HG03439 (cell line): Measurements from ENCODE around the gene NOTCH2.
"Not testable (repeated sequence)": the region's sequence is repeated elsewhere in the genome, so short reads cannot be mapped to it uniquely, and the experiment has no call there.

ENCODE experiments used
- ATAC-seq: cut with Tn5 transposase; IDR thresholded peaks from one replicate; pipeline ENCODE4 v1.9.1; 2021; ENCODE audit warnings: mild to moderate bottlenecking, moderate library complexity; ENCODE audit not compliant: unreplicated experiment

Gene NOTCH2

DNA sequence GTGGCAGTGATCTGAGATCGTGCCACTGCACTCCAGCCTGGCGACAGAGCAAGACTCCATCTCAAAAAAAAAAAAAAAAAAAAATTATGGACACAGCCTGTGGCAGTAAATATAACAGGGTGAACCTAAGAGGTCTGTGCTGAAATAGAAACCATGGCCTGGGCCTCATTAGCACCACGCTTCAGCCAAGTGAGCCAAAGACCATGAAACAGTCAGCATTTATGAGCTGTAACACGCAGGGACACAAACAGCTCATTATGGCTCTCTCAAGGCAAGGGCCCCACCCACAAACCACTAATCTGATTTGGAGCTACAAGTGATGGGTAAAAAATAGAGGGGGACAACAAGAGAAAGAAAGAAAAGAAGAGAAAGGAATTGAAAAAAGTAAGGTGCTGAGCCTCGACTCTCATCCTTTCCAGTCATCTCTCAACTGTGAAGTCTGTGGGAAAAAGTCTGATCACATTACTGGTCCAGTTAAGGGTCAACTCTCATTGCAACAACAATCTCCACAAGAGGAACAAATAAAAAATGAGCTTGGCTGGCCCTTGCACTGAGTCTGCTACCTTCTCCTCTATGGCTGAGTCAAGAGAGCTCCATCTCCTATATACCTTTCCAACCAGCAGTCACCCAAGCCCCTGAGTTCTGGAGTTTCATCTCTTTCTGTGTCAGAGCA is 93.7 kb downstream of the NOTCH2 start:
- ATAC-seq, result not testable (repeated sequence)

DNA sequence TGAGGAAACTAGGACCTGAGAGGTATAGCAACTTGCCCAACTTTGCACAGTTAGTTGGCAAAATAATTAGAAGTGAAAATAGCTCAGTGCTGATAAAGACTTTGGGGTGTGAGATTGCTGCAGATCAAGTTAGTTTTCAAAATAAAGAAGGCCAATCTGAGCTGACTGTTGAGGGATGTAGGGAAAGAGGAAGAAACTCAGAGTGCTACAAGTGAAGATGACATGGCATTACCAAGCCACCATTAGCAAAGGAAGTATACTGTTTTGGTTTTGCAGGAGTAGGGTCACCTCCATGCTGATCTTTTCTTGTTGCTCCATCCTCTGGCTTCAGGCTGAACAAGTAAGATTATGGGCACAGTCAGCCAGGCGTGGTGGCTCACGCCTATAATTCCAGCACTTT is 94.5 kb downstream of the NOTCH2 start:
- no peak for ATAC-seq

DNA sequence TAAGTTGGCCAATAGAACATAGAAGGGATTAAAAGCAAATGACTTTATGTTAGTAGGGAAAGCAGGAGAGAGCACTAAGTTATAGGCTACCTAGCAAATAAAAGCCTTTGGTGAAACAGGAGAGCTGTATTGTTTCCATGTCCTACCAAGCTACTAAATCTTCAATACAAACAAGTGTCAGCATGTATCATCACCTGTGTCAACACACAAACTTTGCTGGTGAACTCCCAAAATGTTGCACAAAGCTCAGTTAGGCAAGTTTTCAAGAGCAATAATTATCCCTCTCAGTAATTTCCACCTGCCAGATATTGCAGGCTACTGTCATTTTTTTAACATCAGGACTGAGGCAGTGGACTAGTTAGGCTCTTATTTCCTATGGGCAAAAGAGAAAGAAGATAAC is 95.4 kb downstream of the NOTCH2 start:
- no peak for ATAC-seq

DNA sequence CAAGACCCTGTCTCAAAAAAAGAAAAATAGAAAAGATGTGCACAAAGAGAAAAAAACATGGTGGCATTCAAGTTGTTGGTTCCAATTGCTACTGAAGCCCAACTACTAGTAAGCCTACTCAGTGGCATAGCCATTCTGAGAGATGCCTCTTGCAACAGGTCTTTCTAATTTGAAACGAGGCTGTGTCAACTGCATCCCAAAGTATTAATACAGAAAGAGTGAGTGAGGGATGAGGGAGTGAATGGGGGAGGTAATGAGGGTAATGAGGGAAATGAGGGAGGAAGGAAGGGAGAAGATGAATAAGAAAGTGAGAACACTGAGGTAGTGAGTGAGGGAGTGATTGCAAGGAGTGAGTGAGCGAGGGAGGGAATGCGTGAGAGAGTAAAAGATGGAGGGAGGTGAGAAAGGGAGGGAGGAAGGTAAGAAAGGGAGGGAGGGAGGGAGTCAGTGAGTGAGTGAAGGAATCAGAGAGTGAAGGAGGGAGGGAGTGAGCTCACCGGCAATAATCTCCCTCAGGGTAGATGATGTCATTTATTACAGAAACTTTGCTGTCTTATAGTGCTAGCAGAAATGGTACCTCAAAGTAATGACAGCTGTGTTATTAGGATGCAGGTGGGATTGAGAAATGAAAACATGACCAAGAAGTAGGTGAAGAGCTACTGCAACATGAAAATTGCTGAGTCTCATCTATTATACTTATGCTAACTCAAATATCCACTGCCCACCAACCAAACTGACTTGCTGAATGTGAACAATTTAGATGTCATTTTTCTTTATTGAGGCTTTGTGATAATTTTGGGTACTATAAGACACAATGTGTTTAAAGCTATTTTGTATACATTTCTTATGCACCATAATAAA is 97.5 kb downstream of the NOTCH2 start:
- ATAC-seq, result no peak

DNA sequence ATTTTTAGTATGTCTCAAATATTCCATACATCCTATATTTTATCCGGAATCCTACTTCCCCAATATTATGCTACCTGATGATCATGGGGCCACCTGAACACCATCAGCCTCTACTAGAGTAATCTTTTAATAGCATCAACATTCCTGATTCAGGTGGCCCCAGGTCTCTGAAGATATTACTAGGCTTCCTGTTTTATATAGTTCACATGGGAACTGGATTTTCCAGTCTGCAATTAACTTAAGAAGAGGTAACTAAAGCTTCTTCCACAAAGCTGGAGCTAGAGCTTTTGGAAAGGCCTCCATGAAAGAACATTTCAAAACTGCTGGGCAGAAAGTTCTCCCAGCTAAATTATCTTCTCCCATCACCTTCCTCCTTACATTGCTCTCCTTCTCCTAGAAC is 100.9 kb downstream of the NOTCH2 start:
- no peak for ATAC-seq

DNA sequence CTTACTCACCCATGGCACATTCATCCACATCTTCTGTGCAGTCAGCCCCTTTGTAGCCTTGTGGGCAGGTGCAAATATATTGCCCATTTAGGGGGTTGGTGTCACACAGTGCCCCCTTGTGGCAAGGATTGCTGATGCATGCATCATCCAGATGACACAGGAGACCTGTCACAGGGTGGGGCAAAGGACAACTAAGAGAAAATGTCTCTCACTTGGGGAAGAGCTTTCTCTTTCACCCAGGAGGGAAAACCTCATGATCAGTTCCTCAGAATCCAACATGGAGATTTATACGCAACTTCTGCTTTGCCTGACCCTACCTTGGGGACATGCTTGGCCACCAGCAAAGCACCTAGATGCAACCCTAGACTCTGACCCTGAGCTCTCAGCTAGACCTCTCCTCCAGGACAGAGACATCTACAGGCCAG is 101.4 kb downstream of the NOTCH2 start:
- ATAC-seq, result peak; percentile 83

DNA sequence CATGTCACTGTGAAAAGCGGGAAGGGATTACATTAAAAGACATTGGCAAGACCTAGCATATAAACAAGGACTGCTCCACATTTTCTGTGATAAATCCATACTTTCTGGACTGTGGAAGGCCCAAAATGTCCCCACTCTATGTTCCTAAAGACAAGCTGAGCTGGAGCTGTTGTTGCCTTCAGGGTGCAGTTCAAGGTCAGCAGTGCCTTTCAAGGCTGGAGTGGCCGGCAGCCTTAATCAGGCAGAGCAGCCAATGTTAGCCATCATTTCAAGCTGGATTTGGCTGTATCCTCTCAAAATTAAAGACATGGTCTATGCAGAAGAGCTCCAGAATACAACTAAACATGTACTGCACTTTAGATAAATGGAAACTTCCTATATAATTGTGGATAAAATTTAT is 102.8 kb downstream of the NOTCH2 start:
- no peak for ATAC-seq

DNA sequence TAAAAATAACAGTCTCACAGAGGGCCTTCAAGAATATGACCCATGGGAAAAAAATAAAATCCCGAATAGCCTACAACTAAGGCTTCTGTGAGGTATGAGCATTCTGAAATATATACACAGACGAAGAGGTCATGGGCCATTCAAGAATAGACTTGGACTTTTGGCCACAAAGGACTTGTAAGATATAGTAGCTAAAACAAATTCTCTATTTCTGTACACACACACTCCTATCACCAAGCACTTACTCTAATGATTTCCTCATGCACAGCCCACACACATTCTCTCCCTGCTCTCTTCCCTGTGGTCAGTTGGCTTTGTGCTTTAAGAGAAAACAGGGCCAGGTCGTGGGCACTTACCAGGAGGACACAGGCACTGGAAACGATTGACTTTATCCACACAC is 103.4 kb downstream of the NOTCH2 start:
- ATAC-seq, result no peak

DNA sequence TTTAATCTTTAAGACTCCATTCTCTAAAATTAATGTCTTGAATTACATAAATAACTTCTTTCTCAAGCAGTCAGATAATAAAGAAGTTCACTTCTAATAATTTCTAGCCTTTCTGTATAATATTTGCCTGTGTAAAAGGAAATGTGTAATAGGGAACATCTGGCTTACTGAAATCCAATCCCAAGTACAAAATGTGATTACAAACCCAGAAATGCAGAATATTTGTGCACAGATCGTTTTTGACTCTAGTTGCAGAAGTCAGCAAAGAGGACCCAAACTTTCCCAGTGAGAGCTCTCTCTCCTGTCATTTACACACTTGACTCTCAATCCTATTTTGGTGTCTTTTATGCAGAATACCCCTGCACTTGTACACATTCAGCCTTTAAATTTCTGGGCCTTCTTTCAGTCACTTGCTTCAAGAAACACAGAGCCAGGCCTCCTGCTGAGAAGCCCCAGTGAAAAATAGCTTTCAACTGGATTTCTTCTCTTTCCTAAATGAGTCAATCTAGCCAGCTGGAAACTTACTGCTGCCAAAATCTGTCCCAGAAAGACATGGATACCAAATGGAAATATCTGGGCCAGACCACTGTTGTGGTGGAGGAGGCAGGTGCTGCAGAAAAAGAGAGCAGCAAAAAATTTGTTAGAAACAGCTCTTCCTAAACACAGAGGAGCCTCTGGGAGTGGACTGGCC is 104.6 kb downstream of the NOTCH2 start:
- no peak for ATAC-seq

DNA sequence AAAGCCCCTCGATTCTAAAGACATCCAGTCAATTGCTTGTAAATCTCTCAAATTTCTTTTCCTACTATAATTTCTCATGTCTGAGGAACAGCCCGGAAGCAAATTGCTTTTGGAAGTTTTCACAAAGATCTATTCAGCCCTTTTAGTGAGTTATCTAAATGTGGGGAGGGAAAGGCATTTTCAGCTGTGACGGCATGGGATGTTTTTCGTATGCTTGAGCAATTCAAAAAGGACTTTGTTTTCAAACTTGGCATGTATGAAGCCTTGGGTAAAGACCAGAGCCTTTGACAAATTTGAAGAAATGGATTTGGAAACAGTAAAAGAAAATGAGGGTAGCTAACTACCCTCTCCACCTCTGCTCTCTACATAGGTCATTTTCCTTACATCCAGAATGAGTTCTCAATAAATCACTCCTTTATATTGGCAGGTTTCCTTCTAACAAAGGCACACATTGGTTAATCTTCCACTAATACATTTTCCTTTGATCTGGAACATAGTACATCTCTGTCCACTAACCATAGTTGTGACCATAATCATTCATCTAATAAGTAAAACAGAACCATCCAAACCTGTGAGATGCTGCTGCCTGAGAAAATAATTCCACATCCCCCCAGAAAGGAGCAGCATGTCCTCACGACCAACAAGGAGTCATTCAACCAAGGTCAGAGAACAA is 107.0 kb downstream of the NOTCH2 start:
- no peak for ATAC-seq

DNA sequence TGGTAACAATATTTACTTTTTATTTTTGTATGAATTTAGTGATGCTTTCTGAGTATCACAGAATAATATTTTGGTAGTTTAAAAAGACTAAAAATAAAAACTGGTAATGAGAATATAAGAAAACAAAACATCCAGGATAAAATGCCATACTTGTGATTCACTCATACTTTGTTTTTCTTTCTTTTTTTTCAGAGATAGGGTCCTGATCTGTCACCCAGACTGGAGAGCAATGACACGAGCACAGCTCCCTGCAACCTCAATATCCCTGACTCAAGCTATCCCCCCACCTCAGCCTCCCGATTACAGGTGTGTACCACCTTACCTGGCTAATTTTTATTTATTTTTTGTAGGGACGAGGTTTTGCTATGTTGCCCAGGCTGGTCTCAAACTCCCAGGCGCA is 109.0 kb downstream of the NOTCH2 start:
- no peak for ATAC-seq

DNA sequence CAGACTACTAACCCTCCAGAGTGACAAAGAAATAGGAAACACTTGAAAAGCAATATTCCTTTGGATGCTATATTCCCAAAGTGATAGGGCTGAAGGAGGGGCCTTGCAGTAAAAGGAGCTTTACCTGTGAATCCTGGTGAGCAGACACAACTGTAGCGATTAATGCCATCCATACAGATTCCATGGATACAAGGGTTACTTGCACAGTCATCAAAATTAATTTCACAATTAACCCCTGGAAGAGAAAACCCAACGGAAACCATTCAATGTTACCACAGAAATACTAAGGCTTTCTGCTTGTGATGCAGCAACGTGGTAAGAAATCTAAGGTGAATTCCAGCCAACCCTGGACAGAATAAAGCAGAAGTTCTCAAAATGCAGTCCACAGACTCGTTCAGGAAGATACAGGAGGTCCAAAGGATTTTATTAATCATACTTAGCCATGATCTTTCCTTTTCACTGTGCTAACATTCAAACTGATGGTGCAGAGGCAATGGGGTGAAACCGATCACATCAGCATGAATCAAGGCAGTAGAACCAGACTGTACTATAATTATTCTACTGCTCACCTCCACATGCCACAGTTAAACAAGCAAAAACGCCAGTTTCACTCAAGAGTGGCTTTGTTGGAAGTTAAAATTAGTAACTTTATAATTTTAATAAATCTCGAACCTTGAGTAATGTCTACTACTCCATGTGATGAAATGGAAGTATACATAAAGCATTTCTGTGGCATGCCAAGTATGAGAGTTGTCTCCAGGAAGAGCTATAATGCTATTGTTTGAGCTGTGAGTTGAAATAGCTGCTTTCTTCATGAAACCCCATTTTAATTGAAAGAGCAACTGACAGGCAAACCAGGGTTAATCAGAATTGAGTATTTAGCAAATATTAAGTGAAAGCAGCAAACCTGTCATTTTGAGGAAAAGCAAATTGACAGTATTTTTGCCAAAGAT is 109.9 kb downstream of the NOTCH2 start:
- ATAC-seq, result no peak

DNA sequence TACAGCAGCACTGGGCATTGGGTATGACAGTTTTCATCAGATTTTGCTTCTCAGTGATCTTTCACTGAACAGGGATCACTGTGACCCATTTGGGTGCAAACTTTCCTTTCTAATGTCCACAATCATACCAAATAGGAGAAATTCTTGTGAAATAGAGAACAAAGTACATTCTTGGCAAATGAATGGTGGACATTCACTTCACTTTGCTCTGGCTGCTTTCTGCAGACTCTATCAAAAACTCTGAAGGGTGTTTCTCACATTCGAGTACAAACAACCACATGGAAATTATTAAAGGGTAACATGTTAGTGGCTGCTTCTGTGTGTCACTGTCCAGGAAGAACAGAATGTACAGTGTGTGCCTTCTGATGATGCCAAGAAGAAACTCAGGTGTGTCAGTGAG is 111.2 kb downstream of the NOTCH2 start:
- no peak for ATAC-seq

DNA sequence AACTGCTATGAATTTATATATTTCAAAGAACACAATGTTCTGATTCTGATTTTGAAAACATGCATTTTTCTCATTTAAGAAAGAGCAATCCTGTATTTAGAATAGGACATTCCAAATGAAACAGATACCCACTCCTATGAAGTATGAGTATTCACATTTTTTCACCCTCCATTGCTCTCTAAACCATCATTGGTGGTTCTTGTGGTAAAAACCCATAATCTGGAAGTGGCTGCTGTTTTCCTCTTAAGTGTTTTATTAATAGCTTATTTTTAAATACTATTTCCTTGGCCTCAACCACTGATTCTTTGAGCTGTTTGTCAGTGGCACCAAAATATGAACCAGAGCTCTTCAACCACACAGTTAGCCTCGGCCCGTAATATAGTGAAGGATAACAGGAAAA is 113.2 kb downstream of the NOTCH2 start:
- ATAC-seq, result no peak

DNA sequence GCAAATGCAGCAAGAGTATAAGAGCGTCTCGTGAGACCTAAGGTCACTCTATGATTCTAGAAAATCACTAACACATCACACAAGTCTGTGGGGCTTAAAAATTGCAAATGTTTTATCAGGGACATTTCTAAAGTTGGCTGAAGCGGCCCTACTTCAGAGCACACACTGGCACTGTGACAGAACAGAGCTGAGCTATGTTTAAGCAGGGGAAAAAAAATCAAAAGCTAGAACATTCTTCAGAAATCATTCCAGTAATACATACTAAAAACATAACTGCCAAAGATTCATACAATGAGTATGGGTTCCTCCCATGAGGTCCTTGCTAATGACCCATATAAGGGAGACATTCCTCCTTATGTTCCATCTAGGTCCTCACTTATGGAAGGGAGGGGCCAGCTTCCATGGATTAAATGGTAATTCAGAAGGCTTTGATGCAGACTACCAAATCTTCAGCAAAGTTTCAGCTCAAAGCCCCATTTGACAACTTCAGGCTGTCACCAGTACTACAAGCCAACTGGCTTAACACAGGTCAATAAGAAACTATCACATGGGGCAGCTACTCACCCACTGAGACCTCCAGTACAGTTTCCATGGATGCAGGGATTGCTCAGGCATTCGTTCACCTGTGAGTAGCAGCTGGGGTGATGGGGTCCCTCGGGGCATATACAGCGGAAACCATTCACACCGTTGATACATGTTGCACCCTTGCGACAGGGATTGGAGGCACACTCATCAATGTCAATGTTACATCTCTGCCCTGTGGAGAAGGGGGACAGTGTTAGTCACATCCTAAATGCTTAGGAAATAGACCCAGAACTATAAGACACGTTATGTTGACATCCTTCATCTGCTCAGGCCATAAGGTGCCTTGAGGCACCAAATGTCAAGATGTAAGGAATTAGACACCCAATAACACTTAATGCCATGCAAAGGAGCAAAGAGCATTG is 114.7 kb downstream of the NOTCH2 start:
- no peak for ATAC-seq

DNA sequence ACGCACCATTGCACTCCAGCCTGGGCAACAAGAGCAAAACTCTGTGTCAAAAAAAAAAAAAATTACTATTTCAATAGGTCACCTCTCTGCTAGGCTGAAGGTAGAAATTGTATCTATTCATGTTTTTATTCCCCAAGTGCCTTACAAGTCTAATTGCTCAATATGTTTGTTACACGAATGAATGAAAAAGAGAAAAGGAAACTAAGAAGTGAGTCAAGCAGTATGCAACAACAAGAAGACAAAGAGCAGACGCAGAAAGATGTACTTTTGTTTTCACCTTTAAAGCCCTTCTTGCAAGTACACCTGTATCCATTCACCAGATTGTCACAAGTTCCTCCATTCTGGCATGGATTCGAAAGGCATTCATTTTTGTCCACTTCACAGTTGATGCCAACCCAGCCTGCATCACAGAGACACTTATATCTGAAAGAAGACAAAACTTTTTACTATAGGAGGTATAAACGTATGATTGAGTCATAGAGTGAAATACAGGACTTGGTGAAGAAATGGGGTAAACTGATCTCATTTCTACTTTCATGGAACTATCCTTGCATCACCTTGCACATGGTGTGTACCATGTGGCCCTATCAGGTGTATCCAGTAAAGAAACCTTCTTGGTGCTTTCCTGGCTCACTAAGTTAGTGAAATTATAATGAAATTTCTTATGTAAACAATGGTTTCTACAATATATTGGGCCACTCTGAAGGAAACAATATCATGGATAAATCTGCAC is 116.0 kb downstream of the NOTCH2 start:
- ATAC-seq, result no peak

DNA sequence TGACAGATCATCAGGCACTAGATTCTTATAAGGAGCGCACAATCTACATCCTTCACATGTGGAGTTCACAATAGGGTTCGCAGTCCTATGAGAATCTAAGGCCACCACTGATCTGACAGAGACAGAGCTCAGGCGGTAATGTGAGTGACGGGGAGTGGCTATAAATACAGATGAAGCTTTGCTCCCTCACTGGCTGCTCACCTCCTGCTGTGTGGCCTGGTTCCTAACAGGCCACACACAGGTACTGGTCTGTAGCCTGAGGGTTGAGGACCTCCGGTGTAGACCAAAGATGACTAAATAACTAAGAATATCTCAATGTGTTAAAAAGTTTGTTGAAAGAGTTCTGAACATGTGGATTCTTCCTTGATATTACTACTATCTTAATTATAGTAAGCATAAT is 117.0 kb downstream of the NOTCH2 start:
- no peak for ATAC-seq
